ENCODE data around the gene TCOF1.

The TCOF1 gene

DNA sequence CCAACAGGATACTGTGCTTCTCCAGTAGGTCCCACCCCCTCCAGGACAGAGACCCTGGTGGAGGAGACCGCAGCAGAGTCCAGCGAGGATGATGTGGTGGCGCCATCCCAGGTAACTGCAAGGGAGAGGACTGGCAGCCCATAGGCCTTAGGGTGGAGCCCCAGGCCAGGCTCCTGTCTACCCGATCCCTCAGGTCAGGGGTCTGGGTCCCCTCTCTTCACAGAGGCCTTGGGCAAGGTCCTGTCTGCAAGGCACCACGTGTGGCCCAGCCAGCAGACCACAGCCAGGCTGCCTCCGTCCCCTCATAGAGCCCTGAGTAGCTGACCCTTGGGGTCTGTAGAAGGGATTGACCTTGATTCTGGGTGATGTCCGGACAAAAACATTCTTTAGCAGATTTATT lies 35.2 kb downstream of the TCOF1 start:
- DNase-seq (ENCODE audit: low read depth in 2 of 2) = no peak

DNA sequence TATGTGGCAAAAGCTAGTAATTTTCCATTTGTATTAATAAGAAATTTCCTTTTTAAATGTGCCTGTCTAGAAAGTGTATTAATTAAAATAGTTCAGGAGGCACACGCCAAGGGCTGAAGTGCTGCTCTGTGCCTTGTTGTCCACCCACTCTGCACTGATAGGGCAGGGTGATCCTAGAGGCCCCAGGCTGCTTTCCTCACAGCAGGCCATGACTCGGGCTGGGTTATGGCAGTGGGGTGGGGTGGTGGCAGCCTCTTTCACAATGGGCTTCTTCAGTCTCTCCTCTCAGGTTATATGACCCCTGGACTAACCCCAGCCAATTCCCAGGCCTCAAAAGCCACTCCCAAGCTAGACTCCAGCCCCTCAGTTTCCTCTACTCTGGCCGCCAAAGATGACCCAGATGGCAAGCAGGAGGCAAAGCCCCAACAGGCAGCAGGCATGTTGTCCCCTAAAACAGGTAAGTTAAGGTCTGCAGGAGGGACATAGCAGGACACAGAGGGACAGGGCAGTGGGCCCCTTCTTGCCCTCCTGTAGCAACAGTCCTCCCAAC lies 35.7 kb downstream of the TCOF1 start:
- no peak for DNase-seq (ENCODE audit: low read depth in 2 of 2)

DNA sequence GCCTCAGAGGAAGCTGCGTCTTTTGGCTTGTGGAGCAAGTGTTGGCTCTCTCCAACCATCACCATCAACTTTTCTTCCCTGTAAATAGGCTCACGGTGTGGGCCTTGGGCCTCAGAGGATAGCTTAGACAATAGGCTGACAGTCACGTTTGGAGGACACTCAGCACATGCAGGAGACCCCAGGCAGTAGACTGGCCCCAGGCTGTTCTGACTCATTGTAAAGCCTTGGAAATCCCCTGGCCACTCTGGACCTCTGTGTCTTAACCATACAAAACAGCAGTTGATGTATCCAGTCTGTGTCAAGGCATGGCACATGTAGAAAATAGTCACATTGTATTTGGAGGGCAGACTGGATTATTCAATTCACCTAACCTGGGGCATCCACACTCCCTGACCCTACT lies 36.6 kb downstream of the TCOF1 start:
- no peak for DNase-seq (ENCODE audit: low read depth in 2 of 2)

DNA sequence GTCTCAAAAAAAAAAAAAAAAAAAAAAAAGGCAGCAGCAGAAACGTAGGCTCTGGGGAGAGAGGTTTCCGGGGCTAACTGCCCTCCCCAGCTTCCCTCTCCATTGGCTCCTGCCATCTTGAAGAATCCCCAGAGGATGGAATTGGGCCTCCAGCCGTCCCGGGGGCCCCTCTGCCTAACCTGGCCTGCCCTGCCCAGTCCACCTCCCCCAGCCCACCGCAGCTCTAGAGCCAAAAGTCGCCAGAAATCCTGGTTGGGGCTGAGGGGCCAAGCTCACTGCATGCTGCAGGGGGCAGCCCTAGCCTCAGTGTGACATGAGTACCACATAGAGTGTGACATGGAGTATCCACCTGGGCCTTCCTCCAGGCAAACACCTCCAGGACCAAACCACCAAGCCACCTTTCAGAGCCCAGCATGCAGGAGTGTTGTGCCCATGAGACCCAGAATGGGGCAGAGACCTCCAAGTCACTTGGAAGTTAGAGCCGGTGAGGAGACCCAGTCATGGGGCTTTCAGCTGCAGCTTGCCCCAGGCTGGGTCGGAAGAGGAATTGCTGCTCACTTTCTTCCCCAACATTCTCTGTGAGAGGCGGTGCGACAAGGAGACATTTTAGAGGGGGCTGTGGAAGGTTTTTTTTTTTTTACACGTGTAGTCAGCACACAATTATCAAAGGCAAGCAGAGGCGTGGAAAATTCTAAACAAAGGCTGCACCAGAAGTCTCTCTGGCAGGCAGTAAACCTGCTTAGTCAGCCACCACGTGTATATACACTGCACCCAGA lies 37.6 kb downstream of the TCOF1 start:
- no peak for DNase-seq (ENCODE audit: low read depth in 2 of 2)

DNA sequence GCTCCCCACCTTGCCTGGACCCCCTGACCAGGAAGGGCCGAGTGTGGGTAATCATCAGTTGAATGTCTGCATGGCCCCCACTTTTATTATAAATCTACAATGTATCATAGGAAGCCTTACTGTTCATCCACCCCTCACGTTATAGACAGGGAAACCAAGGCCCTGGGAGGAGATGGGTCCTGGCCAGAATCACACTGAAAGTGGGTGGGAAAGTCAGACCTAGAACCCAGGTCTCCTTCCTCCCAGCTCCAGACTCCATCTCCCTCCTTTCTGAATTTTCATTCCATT lies 38.1 kb downstream of the TCOF1 start:
- no peak for DNase-seq (ENCODE audit: low read depth in 2 of 2)

DNA sequence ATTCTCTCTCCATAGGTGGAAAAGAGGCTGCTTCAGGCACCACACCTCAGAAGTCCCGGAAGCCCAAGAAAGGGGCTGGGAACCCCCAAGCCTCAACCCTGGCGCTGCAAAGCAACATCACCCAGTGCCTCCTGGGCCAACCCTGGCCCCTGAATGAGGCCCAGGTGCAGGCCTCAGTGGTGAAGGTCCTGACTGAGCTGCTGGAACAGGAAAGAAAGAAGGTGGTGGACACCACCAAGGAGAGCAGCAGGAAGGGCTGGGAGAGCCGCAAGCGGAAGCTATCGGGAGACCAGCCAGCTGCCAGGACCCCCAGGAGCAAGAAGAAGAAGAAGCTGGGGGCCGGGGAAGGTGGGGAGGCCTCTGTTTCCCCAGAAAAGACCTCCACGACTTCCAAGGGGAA lies 38.8 kb downstream of the TCOF1 start:
- DNase-seq (ENCODE audit: low read depth in 2 of 2) = no peak

DNA sequence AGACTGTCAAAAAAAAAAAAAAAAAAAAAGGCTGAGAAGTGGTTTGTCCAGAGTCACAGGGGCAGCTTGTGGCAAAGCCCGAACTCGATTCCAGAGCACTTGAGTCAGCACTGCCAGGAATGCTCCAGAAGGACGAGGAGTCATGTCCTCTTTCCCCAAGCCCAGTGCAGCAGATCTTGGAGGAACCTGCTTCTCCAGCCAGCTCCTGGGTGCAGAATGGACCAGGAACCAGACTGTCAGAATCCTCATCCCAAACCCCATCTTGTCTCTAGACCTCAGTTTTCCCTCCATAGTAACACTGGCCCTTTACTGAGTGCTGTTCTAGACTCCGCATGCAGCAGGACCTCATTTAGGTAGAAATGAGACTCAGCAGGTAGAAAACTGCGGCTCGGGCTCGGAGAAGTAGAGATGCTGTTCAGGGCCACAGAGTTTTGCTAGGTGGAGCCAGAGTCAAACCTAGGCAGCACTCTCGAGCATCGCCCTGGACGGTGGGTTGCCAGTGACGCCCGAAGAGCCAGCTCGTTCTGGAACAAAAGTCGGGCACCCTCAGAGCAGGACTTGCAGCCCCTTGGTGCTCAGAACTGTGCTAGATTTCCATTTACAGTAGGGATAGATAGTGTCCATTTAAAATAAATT lies 39.8 kb downstream of the TCOF1 start:
- DNase-seq (ENCODE audit: low read depth in 2 of 2) = no peak

DNA sequence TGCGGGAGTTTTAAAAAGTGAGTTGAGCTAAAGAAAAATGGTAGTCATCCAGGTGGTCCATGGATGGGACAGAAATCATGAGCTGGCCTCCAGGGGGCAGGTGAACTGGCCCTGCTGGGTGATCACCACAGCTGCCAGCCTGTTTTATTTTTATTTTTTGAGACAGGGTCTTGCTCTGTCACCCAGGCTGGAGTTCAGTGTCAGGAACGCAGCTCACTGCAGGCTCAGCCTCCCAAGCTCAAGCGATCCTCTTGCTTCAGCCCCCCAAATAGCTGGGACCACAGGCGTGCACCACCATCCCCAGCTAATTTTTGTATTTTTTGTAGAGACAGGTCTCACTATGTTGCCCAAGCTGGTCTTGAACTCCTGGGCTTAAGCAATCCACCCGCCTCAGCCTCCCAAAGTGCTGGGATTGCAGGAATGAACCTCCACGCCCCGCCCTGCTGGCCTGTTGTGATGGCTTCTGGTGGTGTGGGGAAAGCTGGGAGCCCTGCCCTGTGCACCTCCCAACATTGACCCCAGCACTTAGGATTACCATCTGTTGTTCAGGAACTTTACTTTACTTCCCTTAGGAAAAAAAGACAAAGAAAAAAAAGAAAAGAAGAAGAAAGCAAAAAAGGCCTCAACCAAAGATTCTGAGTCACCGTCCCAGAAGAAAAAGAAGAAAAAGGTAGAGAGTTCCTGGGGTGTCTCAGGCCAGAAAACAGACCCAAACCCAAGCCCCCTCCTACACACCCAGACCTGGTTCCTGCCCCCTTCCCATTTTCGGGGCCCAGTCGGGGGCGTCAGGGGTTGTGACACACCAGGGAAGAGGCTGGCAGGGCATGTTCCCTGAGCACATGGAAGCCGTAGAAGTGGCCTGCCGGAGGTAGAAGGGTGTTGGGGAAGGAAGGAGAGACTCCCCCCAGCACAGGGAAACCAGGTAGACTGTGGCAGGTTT lies 40.6 kb downstream of the TCOF1 start:
- DNase-seq (ENCODE audit: low read depth in 2 of 2) = no peak

DNA sequence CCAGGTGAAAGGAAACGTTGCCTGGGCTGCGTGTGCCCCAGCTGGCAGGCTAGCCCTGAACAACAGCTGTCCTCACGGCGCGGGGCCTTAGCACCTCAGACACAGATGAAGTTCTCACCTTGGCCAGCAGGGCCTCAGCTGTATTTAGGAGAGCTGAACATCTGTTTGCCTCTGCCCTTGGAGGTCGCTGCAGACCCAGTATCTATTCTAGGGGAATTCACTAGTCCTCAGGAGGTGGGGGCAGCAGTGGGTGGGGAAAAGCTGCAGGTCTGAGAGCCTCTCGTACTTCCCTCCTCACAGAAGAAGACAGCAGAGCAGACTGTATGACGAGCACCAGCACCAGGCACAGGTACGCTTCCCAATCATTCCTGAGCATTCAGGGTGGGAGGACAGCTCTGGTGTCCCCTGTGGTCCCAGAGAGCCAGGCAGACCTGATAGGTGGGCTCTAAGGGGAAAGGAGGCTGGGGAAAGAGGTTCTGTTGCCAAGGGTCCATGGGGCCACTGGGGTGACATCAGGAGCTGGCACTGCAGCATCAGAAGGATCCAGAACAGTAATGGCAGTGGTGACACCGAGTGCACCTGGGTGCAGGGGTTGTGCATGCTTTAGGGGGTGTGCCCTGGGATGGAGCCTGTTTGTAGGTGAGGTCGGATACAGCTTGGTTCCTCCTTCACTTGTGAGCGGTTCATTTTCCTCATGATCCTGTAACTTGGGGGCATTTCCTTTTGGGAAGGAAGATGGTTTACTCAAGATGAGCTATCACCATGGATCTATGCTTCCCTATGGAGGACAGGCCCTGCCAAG lies 41.4 kb downstream of the TCOF1 start:
- DNase-seq (ENCODE audit: low read depth in 2 of 2) = no peak

DNA sequence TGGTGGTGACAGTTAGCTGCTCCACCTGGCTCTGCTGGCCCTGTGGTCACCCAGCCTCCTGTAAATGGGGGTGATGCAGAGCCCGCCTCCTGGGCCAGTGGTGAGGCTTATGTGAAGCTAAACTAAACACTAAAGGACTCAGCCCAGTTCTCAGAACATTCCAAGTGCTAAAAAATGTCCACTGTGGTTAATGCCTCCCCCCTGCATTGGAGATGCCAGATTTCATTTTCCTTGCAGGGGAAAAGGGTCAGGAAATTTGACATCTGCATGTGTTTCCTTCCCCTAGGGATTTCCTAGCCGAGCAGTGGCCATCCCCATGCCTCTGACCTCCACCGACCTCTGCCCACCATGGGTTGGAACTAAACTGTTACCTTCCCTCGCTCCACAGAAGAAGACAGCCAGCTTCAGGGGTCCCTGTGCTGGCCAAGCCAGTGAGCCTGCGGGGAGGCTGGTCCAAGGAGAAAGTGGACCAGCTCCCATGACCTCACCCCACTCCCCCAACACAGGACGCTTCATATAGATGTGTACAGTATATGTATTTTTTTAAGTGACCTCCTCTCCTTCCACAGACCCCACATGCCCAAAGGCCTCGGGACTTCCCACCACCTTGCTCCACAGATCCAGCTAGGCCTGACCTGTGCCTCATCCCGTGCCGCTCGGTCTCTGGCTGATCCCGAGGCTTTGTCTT lies 42.2 kb downstream of the TCOF1 start:
- no peak for DNase-seq (ENCODE audit: low read depth in 2 of 2)

DNA sequence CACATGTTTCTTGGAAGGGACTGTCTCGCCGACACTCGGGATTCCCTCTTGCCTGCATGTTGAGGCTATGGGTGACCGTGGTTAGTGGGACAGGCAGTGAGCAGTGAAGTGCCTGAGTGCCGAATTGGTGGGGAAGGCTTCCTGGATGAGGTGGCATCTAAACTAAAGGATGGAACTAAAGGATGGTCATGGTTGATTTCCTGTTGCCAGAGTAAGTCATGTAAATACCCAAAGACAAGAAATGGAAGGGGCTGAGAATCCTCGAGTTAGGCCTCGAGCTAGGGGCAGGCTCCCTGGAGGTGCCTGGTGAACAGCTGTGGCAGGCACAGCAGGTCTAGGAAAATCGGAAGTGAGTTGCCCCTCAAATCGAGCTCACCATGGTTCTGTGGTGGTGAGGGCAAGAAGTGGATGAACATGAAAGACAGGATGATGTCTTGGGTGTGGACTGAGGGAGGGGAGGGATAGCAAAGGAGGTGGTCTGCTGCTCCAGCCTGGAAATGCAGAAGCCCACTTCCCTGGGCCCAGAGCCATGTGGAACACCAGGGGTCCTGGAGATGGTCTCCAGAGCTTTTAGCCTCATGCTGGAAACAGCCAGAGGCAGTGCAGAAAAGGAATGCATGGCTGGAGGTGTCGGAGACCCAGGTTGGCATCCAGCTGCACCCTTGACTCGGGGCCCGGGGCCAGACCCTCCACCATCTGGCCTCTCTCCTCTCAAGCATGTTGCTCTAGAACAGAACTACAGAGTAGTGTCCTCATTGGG lies 43.0 kb downstream of the TCOF1 start:
- no peak for DNase-seq (ENCODE audit: low read depth in 2 of 2)

DNA sequence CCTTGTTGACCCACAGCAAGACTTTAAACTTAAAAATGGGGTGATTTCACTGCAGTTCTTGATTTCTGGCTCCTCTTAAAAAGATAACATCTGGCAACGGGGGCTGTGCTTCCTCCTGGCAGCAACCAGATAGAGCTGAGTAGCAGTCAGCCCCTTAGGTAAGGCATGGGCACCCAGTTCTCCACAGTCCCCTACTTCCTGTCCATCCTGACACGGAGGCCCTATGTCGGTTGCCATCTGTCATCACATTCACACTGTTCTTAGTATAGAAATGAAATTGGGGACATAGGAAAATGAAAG lies 43.5 kb downstream of the TCOF1 start:
- no peak for DNase-seq (ENCODE audit: low read depth in 2 of 2)

DNA sequence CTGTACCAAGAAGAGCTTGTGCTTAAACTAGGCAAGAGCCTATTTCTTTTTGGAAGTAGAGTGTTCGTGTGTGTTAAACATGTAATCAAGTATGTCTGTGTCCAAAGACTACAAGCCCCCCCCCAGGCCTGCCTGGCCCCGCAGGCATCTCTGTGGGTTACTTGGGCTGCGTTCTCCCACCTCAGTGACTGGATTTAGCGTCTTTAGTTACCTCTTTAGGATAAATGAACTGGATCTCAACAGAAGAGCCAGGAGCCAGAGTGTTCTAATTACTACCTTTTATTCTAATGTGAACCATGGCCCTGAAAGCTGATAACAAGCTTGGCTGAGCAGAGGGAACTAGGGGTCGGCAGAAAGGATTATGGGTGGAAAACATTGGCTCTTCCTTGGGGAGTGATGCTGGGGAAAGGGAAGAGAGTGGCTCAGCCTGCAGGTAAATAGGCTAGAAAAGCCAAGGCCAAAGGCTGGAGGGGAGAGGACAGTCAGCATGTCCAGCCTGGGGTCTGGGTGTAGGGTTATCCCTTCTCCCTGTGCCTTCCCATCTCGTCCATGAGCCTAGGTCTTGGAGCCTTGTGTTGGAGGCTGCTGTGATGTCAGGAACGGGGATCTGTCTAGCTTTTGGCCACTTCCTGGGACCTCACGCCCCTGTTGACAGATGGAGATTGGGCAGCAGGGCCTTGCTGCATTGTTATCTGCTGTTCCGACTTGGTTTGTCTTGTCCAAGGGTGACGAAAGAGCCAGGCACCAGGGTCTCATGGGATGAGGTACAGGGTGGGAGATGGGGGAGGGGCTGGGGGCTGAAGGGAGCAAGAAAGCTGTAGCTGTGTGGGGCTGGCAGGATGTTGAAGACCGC lies 44.1 kb downstream of the TCOF1 start:
- no peak for DNase-seq (ENCODE audit: low read depth in 2 of 2)

DNA sequence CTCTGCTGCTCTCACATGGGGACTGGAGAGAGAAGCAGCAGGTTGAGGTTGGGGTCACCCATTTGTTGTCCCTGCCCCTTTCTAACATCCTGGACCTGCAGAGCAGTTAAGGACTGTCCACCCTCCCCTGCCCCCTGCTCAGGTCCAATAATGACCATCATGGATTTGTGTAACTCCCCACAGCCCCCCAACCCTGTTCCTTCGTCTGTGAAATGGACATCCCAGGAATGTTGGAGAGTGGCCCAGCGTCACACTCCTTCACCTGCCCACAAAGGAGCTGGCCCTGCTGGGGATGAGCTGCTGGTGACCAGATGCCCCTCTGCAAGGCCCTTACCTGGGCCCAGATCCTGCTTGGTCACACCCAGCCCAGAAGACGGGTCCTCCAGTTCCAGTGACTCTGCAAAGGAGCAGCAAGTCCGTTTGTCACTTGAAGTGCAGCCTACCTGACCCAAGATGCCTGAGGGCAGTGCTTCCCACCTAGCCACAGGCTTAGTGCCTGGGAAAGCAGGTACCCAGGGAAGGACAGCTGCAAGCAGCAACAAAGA lies 44.8 kb downstream of the TCOF1 start:
- DNase-seq (ENCODE audit: low read depth in 2 of 2) = no peak

DNA sequence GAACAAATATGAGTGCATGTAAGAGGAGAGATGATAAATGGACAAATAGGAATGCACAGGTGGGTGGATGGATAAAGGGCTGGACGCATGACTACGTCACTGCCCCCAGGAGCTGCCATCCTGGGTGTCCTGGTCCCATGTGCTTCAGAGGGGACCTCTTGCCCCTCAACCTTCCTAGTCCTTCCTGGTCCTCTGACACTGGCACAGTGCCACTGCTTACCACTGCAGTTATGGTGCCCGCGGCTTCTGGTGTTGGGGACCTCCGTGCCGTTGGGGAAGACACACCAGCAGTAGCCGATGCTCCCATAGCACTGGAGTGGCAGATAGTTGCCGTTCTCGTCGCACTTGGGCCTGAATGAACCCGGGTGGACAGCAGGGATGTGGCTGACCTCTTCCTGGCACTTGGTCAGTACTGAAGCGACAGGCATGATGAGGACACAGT lies 45.4 kb downstream of the TCOF1 start:
- DNase-seq (ENCODE audit: low read depth in 2 of 2) = no peak

DNA sequence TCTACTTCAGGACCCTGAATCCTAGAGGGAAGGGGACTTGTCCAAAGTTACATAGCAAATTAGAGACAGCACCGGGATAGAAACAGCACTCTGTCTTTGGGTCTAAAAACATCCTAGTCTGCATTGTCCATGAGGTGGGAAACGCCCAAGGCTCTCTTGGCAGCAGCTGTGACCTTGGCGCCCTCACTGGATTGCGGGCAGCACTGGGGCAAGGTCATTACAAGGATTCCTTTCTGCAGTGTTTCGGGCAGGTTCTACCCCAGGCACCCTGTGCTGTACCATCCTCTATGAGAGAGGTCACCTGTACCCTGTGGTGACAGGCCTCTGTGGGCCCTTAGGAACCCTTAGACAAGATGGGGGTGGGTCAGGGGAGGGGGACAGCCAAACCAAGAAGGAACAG lies 46.6 kb downstream of the TCOF1 start:
- no peak for DNase-seq (ENCODE audit: low read depth in 2 of 2)

DNA sequence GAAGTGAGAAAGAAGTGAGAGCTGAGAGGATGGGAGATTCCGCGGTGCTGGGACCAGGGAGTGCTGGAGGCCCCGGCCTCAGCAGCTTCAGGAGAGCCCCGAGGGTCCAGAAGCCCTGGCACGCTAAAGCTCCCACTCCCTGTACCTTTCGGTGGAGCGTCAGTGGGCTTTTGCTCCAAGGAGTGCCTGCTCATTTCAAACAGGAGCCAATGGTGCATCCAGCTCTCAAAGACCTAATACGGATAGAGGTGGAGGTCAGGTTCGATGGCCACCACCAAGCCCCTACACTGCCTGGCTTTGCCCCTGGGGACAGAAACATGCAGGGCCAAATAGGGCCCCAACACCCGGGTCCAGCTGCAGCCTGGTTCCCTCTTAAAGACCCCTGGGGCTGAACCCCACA lies 47.0 kb downstream of the TCOF1 start:
- no peak for DNase-seq (ENCODE audit: low read depth in 2 of 2)

DNA sequence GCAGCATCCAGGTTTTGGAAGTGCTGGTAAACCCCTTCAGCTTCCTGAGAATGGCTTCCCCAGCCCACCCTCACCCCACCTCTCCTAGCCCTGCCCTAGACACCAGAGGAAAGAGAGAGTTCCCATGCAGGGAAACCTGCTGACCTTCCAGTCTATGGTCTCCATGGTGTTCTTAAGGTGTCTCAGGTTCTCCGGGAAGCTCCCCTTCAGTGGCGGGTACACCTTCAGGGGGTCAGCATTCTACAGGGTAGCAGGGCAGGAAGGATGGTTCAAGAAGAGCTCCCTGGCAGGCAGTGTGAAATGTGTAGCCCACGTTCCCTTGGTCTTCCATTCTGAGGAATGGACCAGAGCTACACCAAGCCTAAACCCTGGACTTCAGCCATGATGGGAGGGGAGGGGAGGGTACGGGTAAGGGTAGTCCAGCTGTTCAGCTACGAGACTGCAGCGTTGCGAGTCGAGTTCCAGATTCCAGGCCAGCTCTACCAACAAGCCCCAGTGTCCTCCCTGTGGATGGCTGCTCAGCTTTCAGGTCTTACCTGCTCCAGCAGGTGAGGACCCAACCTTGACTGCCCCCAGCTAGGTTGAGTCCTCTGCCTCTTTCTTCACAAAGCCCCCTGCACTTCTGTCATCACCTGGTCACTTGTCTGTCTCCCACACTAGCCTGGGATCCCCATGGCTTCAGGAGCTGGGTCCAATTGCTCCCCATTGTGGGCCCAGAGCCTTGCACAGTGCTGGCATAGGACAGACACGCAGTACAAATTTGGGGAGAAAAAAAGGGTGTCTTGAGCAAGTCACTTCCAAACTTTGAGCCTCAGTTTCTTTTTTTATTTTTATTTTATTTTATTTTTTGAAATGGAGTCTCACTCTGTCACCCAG lies 47.7 kb downstream of the TCOF1 start:
- no peak for DNase-seq (ENCODE audit: low read depth in 2 of 2)
